AG10803 (cell line): ENCODE data around the gene FSTL5.

ENCODE experiments used
- DNase-seq: peaks from one replicate; pipeline ENCODE4 v3.0.0; 2010; ENCODE audit warnings: low read depth
- H3K4me3 ChIP-seq: 2 replicates; pipeline ENCODE4 v1.5.1; 2011; ENCODE audit warnings: mild to moderate bottlenecking, low read length, control low read depth
- TF ChIP-seq, protein P1 (sequence below): conservative IDR thresholded peaks from 2 replicates; pipeline ENCODE4 v1.5.1; 2011; ENCODE audit warnings: mild to moderate bottlenecking, low read length, control low read depth, inconsistent platforms

The FSTL5 gene

DNA sequence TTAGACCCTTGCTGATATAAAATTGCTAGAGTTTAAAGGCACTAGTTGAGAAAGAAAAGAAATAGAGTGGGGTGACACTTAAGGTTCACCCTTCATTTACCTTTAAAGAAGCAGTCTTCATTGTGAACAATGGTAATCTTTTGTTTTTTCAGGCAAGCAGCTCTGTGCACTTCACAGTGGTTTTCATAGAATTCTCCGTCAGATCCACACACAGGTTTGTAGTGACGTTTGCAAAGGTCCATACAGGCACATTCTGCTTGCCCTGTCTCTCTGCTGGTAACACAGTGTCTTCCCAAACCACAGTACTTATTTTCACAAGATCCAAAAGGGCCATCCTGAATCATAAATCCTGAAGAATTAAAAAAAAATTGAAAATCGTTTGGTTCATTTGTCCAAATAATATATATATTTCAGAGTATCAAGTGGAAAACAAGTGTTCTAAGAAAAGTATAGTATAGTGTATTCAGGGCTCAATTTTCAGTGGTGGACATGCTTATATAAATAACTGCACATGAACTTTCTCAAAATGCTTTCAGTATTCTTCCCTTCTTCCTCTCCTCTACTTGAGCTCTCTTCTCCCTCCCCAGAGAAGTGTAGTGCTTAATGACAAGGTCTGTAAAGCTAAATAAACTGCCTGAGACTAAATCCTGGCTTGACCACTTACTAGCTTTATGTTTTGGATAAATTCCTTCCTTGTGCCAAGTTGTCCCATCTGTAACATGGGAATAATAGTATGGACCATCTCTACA lies 243.3 kb downstream of the FSTL5 start:
- TF ChIP-seq, protein P1, sequence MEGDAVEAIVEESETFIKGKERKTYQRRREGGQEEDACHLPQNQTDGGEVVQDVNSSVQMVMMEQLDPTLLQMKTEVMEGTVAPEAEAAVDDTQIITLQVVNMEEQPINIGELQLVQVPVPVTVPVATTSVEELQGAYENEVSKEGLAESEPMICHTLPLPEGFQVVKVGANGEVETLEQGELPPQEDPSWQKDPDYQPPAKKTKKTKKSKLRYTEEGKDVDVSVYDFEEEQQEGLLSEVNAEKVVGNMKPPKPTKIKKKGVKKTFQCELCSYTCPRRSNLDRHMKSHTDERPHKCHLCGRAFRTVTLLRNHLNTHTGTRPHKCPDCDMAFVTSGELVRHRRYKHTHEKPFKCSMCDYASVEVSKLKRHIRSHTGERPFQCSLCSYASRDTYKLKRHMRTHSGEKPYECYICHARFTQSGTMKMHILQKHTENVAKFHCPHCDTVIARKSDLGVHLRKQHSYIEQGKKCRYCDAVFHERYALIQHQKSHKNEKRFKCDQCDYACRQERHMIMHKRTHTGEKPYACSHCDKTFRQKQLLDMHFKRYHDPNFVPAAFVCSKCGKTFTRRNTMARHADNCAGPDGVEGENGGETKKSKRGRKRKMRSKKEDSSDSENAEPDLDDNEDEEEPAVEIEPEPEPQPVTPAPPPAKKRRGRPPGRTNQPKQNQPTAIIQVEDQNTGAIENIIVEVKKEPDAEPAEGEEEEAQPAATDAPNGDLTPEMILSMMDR: no peak
- no peak overlapping the region for H3K4me3 ChIP-seq
- no peak for DNase-seq

DNA sequence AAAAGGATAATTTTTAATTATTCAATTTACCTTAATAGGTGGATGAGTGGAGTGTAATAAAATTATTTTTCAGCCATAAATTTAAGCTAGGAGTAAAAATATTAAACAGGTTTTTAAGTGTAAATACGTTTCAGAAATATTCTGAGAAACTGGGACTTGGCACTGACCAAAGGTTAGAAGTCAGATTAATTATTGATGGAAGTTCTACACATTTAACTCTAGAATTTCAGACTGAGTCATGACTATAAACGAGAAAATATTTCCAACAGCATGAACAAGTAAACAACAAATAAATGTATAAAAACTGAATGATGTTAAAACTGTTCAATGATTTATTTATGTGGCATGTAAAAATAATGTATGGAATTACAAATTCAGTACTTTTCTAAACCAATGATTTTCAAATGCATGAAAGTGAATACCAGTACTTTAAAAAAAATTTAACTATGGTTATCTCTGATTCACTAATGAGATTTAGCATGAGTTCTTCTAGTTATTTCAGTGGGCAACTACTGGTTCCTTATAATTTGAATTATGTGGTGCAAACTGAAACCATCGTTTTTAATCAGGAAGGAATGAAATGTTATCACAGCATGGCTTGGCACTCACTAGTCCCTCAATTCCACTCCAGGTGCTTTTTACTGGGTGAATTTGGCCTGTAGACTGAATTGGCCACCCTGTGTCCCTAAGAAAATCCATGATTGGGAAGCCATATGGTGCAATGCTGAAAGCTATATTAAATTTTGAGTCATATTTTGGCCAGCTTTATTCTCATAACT lies 244.2 kb downstream of the FSTL5 start:
- TF ChIP-seq, protein P1: no peak
- no peak for DNase-seq
- no peak overlapping the region for H3K4me3 ChIP-seq

DNA sequence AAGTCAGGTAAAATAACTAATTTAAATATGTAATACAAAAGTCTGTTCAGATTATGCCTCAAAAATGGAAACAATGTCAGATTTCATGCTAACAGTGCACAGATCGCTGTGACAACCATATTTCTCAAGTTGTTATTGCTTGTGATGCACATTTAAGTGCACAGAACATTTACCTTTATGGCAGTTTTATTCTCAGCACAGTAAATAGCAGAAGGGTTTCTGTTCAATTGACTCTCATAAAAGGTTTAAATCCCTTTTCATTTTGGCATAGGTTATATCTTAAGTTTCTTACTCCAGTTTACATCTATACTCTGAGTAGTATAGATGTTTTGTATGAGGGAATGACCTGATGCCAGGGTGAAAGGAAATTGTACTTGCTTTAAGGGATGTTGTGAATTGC lies 247.8 kb downstream of the FSTL5 start:
- DNase-seq: no peak
- TF ChIP-seq, protein P1: no peak
- no peak overlapping the region for H3K4me3 ChIP-seq

DNA sequence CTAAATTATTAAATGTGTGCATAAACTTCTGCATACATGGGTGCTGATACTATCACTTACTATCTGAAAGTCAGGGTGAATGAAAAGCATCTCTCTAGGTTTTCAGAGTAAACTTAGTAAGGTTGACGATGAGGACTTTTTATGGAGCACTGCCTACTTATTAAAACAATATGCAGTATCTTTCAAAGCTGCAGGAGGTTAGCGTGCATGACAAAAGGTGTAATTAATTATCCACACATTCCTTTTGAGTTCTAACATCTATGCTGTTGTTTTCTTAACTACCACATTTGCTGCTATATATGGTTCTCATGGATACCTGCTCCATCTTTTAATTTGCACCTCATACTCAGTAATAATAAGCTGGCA lies 256.2 kb downstream of the FSTL5 start:
- TF ChIP-seq, protein P1: no peak
- no peak overlapping the region for H3K4me3 ChIP-seq
- peak; percentile 20 for DNase-seq

DNA sequence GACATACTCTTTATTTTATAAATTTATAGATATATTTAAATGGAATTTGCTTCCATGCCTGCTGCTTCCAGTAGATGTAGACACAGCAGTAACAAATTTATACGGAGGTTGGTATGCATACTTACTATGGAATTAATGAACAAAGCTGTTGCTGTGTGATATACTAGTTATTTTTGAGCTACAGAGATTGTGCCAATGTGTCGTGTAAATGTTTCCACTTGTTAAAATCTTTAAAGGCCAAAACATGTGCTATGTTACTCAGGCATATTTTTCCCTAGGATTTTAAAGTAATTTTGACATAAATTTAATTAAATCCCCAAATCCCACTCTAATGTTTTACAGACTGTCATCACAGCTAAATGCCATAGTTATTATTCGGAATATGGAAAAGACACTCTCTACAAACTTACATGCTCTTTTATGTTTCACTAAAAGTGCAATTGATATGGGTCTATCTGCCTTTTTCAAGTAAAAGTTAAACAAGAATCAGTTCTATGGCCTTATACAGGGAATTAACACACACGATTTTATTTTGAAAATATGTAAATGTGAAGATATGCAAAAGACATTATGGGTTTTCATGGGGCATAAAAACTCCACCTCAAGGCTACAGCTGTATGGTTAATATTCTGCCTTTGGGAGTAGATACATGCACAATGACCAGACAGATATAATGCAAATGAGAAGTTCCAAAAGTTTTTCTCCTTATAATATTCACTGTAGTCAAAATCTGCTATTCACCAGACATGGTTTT lies 256.8 kb downstream of the FSTL5 start:
- no peak for DNase-seq
- H3K4me3 ChIP-seq: no peak overlapping the region
- TF ChIP-seq, protein P1: no peak

DNA sequence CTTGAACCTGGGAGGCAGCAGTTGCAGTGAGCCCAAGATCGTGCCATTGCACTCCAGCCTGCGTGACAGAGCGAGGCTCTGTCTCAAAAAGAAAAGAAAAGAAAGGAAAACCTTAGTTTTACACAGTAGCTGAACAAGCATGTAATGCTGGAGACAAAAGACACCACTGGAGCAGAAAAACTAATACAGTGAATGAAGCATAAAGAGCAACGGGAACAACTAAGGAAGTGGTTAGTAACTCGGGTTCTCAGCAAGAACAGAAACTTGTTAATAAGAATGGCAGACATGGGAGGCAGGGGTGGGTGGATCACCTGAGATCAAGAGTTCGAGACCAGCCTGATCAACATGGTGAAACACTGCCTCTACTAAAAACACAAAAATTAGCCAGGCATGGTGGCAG lies 263.7 kb downstream of the FSTL5 start:
- TF ChIP-seq, protein P1: no peak
- H3K4me3 ChIP-seq: no peak overlapping the region
- DNase-seq: no peak
